HepG2 (cell line): Measurements from ENCODE around the gene TSC22D4. TPM values are rescaled to one million over a fixed set of nuclear protein-coding genes. Genes with fewer than 3 reads are reported as not detected.
"Not testable (repeated sequence)": the region's sequence is repeated elsewhere in the genome, so short reads cannot be mapped to it uniquely, and the experiment has no call there.

Experiments
- ATAC-seq: fragments of 200-7000 bp; cut with Tn5 transposase; 3 replicates; pipeline ENCODE4 v1.9.1; 2020; ENCODE audit warnings: mild to moderate bottlenecking, moderate library complexity
- BruUV-seq: library from RNA; stranded (reverse); fragments of 400-500 nt; replicated peaks from 2 replicates; lab custom pipeline; 2021; lab: Mats Ljungman, UMichigan
- CTCF ChIA-PET: fragments of 300-600 bp; formaldehyde crosslinking; extraction: SDS; loops from one replicate; lab custom pipeline; 2021; ENCODE audit warnings: low total read pairs, inconsistent platforms, low intra/inter-chr PET ratio; lab: Yijun Ruan, JAX
- POLR2A ChIA-PET: fragments of 350-600 bp; sonication (Branson Sonifier 250); formaldehyde crosslinking; loops from one replicate; lab custom pipeline; 2020; ENCODE audit warnings: antibody characterized with exemption, inconsistent platforms; lab: Yijun Ruan, JAX
- DNase-seq: peaks from one replicate; pipeline ENCODE4 v3.0.0-alpha.2; 2015; ENCODE audit warnings: low spot score
- FAIRE-seq: peaks from 3 replicates; lab custom pipeline; 2011; peaks lifted over from hg19 to GRCh38; lab: Jason Lieb, UNC
- H2AFZ ChIP-seq: one replicate; pipeline ENCODE4 v1.6.1; 2011; ENCODE audit warnings: low read length, inconsistent platforms
- H3K27ac ChIP-seq: fragments of 300-600 bp; 3 replicates; pipeline ENCODE4 v1.8.0; 2011; ENCODE audit warnings: mixed run types, mild to moderate bottlenecking, mixed read lengths, low read length, inconsistent platforms; ENCODE audit not compliant: insufficient read depth; ENCODE audit errors: extremely low read length
- H3K27me3 ChIP-seq, 2 experiments: fragments of 200-600 bp in 1 of 2; 2 replicates in 1 of 2; 3 replicates in 1 of 2; pipeline versions ENCODE4 v1.6.0 to v1.8.0; 2011; ENCODE audit warnings: low read length in 2 of 2, mild to moderate bottlenecking in 2 of 2, moderate library complexity in 2 of 2, inconsistent platforms in 1 of 2; ENCODE audit not compliant: insufficient read depth in 2 of 2, control insufficient read depth in 1 of 2
- H3K36me3 ChIP-seq, 2 experiments: fragments of 200-600 bp in 1 of 2; replicated peaks in 1 of 2; 2 replicates in 1 of 2; 3 replicates in 1 of 2; pipeline versions ENCODE4 v1.5.1 to v1.8.0; 2011; ENCODE audit warnings: low read length in 2 of 2, inconsistent platforms in 1 of 2; ENCODE audit not compliant: insufficient read depth in 2 of 2, control insufficient read depth in 1 of 2
- H3K4me1 ChIP-seq: 2 replicates; pipeline ENCODE4 v1.5.1; 2012; ENCODE audit warnings: low read length, inconsistent platforms; ENCODE audit not compliant: insufficient read depth
- H3K4me2 ChIP-seq: 2 replicates; pipeline ENCODE4 v1.6.0; 2011; ENCODE audit warnings: low read depth, low read length, inconsistent platforms
- H3K4me3 ChIP-seq, 3 experiments: fragments of 200-600 bp in 1 of 3; sonication (generic), shearing (Covaris generic) in 1 of 3; replicated peaks in 1 of 3; 2 replicates each; pipeline ENCODE4 v1.5.1; 2011 to 2016; ENCODE audit warnings: low read length in 3 of 3, inconsistent platforms in 2 of 3, low read depth in 2 of 3, mild to moderate bottlenecking in 2 of 3, control low read depth in 1 of 3, mixed read lengths in 1 of 3; ENCODE audit not compliant: insufficient read depth in 1 of 3
- H3K79me2 ChIP-seq: one replicate; pipeline ENCODE4 v1.6.1; 2011; ENCODE audit warnings: low read length, inconsistent platforms; ENCODE audit not compliant: insufficient read depth
- H3K9ac ChIP-seq: 2 replicates; pipeline ENCODE4 v1.6.0; 2011; ENCODE audit warnings: mild to moderate bottlenecking, low read depth, low read length, inconsistent platforms; ENCODE audit not compliant: insufficient read depth
- H3K9me3 ChIP-seq: 2 replicates; pipeline ENCODE4 v1.5.1; 2012; ENCODE audit warnings: mild to moderate bottlenecking, low read length
- H4K20me1 ChIP-seq: 2 replicates; pipeline ENCODE4 v1.6.0; 2011; ENCODE audit warnings: inconsistent platforms, mild to moderate bottlenecking, low read length, moderate library complexity; ENCODE audit not compliant: insufficient read depth
- ZNF501 ChIP-seq: sonication (generic); formaldehyde crosslinking; IDR thresholded peaks from 2 replicates; pipeline ENCODE4 v1.5.1; 2020; ENCODE audit warnings: mild to moderate bottlenecking, moderate library complexity, missing genetic modification reagents
- WGBS: methylation state at CpG from one replicate; pipeline ENCODE4 v1.1.6; 2017; ENCODE audit warnings: low lambda C conversion rate; 5-methylcytosine and 5-hydroxymethylcytosine counted together
- in situ Hi-C: cut with HindIII; loops from 2 replicates; pipeline ENCODE4 v1.10.0; 2017; ENCODE audit warnings: low pct_unique_long_range_greater_than_20kb; ENCODE audit not compliant: extremely low pct_ligation_motif_present
- intact Hi-C: fragments of 100-400 bp; cut with micrococcal nuclease; formaldehyde crosslinking; loops from one replicate; pipeline ENCODE4 v1.10.0; 2022; ENCODE audit not compliant: unreplicated experiment
- polyA plus RNA-seq, 8 experiments: library from polyadenylated mRNA; depleted of rRNA in 3 of 8; stranded (reverse) in 7 of 8; unstranded in 1 of 8; fragments of >200 nt; fragmentation: Illumina TruSeq in 4 of 8; extraction: Trizol in 4 of 8; gene quantifications; 2 replicates each; pipeline versions ENCODE4 v1.2.1 to v1.2.3, GENCODE V29; 2011 to 2016; ENCODE audit warnings: low read depth in 4 of 8, missing spikeins in 1 of 8, mixed read lengths in 1 of 8; ENCODE audit not compliant: insufficient read depth in 1 of 8
- total RNA-seq, 5 experiments: library from RNA; depleted of rRNA; stranded (reverse); fragments of >200 nt; fragmentation: Illumina TruSeq; extraction: Trizol; gene quantifications; 2 replicates each; pipeline ENCODE4 v1.2.3, GENCODE V29; 2016; ENCODE audit warnings: low read depth in 1 of 5

The TSC22D4 gene
- total and polyA plus RNA-seq, 2 of the 13 experiments (the other 11 are each of a cell fraction or from before 2014, with no cell fraction given): 7.7 to 8.7 TPM

DNA sequence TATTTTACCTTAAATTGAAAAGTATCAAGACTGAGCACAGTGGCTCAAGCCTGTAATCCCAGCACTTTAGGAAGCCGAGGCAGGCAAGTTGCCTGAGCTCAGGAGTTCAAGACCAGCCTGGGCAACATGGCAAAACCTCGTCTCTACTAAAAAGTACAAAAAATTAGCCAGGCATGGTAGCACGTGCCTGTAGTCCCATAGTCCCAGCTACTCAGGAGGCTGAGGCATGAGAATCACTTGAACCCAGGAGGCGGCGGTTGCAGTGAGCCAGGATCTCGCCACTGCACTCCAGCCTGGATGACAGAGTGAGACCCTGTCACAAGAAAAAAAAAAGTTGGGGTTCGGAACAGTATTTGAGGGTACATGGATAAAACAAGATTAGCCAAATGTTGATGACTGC is 39.8 kb downstream of the TSC22D4 start:
- Histone ChIP-seq H3K79me2 (peaks cover 14% of the 10 kb centered on the region), H3K4me1 (peaks cover 51% of the 10 kb centered on the region), H3K27ac (peak overlapping the region; percentile 71)
- H3K27me3 ChIP-seq, H3K9ac ChIP-seq, H2AFZ ChIP-seq, BruUV-seq, H3K4me3 ChIP-seq, in situ Hi-C loops, H3K36me3 ChIP-seq, intact Hi-C loops, H4K20me1 ChIP-seq, H3K4me2 ChIP-seq, H3K9me3 ChIP-seq, CTCF ChIA-PET, ATAC-seq, FAIRE-seq, DNase-seq: not testable (repeated sequence)
- POLR2A ChIA-PET: interaction anchor here (1.7 to 6.0 kb wide), 2 partner anchors 8 to 10 kb away, joined by 6 to 42 read pairs; partner anchors contain the start of genes MEPCE and ZCWPW1
- 0 out of 2 replicates have a peak, but pooled peaks have one; percentile 8 for TF ChIP-seq ZNF501 (CRISPR knock-in tag)
- WGBS: 96% methylated on average over 7 of the region's 7 CpGs

DNA sequence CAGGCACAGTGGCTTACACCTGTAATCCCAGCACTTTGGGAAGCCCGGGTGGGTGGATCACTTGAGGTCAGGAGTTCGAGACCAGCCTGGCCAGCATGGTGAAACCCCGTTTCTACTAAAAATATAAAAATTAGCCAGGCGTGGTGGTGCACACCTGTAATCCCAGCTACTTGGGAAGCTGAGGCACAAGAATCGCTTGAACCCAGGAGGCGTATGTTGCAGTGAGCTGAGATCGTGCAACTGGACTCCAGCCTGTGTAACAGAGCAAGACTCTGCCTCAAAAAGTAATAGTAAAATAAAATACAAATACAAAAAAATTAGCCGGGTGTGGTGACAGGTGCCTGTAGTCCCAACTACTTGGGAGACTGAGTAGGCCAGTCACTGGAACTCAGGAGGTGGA is 40.3 kb downstream of the TSC22D4 start:
- H2AFZ ChIP-seq, H3K36me3 ChIP-seq, BruUV-seq, H3K9ac ChIP-seq, intact Hi-C loops, in situ Hi-C loops, H3K27ac ChIP-seq, H4K20me1 ChIP-seq, H3K9me3 ChIP-seq, ATAC-seq, FAIRE-seq, H3K27me3 ChIP-seq, H3K4me2 ChIP-seq, H3K4me3 ChIP-seq, DNase-seq, CTCF ChIA-PET: not testable (repeated sequence)
- POLR2A ChIA-PET: interaction anchor here (0.7 to 6.0 kb wide), 3 partner anchors 7 to 12 kb away, joined by 4 to 42 read pairs (median 6); partner anchors contain the start of genes MEPCE and ZCWPW1
- H3K79me2 ChIP-seq: peaks cover 14% of the 10 kb centered on the region
- 95% methylated on average over 8 of the region's 8 CpGs for WGBS
- H3K4me1 ChIP-seq: peaks cover 51% of the 10 kb centered on the region
